ENCODE results near the gene DLX1.

GRCh38 chr2:172073518-172073917 lies 11.8 kb upstream of the DLX1 start:
- TF ChIP-seq CTCF (conservative IDR thresholded peaks at IDR 0.05; ENCODE audit: low read depth in 2 of 2) (no peak), EZH2 (IDR thresholded peaks at IDR 0.05; ENCODE audit: low read depth, unreplicated experiment) (no peak), CREB1 (CRISPR knock-in tag; IDR thresholded peaks at IDR 0.05; ENCODE audit: low read depth) (no peak), ZNF331 (CRISPR knock-in tag; IDR thresholded peaks at IDR 0.05; ENCODE audit: low read depth) (no peak)

All from GM23338 (cell line).